Cerebellar cortex (tissue), 1 donor: ENCODE data around the gene C5orf34.
"Not testable (repeated sequence)": the region's sequence is repeated elsewhere in the genome, so short reads cannot be mapped to it uniquely, and the experiment has no call there.

ENCODE experiments used
- DNase-seq: peaks from one replicate; pipeline ENCODE4 v3.0.0-alpha.2; 2015; ENCODE audit warnings: low spot score

The C5orf34 gene

GRCh38 chr5:43514025-43514424 is 923 bp downstream of the C5orf34 start:
- no peak for DNase-seq

- not testable (repeated sequence) for DNase-seq
Observed at GRCh38 chr5:43511062-43511461, 3.9 kb downstream of the C5orf34 start.

GRCh38 chr5:43498581-43498980 is 16.4 kb downstream of the C5orf34 start:
- no peak for DNase-seq

- DNase-seq: no peak
Observed at GRCh38 chr5:43497311-43498104, 17.4 kb downstream of the C5orf34 start.

- DNase-seq: no peak
Observed at GRCh38 chr5:43491326-43491725, 23.6 kb downstream of the C5orf34 start.

- DNase-seq: no peak
Observed at GRCh38 chr5:43486353-43486752, 28.6 kb downstream of the C5orf34 start.

- no peak for DNase-seq
Observed at GRCh38 chr5:43485406-43485805, 29.5 kb downstream of the C5orf34 start.

GRCh38 chr5:43484106-43484849 is 30.7 kb downstream of the C5orf34 start:
- peak; percentile 85 for DNase-seq

- DNase-seq: peak; percentile 92
Observed at GRCh38 chr5:43483298-43484105, 31.4 kb downstream of the C5orf34 start, which contains the start of gene TMEM267. TMEM267 (minus strand) TSS chr5:43483865; CDS start chr5:43453969, 29,896 bp downstream.

- DNase-seq: no peak
Observed at GRCh38 chr5:43482490-43483297, 32.3 kb downstream of the C5orf34 start.

GRCh38 chr5:43469671-43470391 is 45.1 kb downstream of the C5orf34 start:
- DNase-seq: no peak

- DNase-seq: no peak
Observed at GRCh38 chr5:43467100-43467499, 47.8 kb downstream of the C5orf34 start.

GRCh38 chr5:43465455-43465854 is 49.5 kb downstream of the C5orf34 start:
- not testable (repeated sequence) for DNase-seq

- no peak for DNase-seq
Observed at GRCh38 chr5:43461066-43461465, 53.9 kb downstream of the C5orf34 start.

- no peak for DNase-seq
Observed at GRCh38 chr5:43456556-43456955, 58.4 kb downstream of the C5orf34 start.

- DNase-seq: not testable (repeated sequence)
Observed at GRCh38 chr5:43441575-43441974, 73.4 kb downstream of the C5orf34 start.

GRCh38 chr5:43437062-43437660 is 77.8 kb downstream of the C5orf34 start:
- no peak for DNase-seq
